Measurements from ENCODE around the gene SDK2. TPM values are rescaled to one million over a fixed set of nuclear protein-coding genes. Genes with fewer than 3 reads are reported as not detected.

Gene SDK2
- total RNA-seq, 1 donor from 2014 or later = 11.2 TPM

DNA sequence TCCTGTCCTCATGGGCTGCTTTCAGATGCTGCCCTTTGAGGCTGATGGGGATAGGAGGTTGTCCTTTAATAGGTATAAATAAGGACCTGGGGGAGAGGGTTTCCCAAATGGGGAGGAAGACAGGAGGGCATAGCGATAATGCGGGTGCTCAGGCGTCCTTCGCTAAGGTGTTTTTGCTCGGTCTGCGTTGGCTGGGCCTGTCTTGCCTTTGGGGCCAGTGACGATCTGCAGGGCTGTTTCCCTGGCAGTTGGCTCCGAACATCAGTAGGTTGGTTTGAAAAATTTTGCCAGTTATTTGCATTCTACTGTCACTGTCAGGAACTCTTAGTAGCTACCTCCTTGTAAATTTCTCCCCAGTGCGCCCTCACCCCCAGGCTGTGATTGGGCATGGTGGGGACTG is 294.6 kb downstream of the SDK2 start:
- Histone ChIP-seq H3K4me2 (ENCODE audit: low read length) (no peak overlapping the region), H3K9ac (ENCODE audit: low read length) (no peak overlapping the region), H2AFZ (ENCODE audit: low read depth, low read length) (no peak overlapping the region), H3K27me3 (ENCODE audit: insufficient read depth, low read length) (no peaks in the 10 kb centered on the region), H3K9me3 (ENCODE audit: insufficient read depth, low read depth, low read length) (no peaks in the 10 kb centered on the region), H3K79me2 (ENCODE audit: insufficient read depth, low read length) (no peaks in the 10 kb centered on the region), H3K36me3 (ENCODE audit: insufficient read depth, low read length) (no peaks in the 10 kb centered on the region), H3K27ac (ENCODE audit: low read depth, low read length) (no peak overlapping the region), H4K20me1 (ENCODE audit: insufficient read depth, low read length) (no peaks in the 10 kb centered on the region), H3K4me3 (ENCODE audit: insufficient read depth, low read depth, low read length) (no peak overlapping the region), H3K4me1 (ENCODE audit: insufficient read depth, low read length) (peaks cover 3% of the 10 kb centered on the region)
- Mint-ChIP-seq H3K4me1 (ENCODE audit: low read depth, unreplicated experiment) (peaks cover 7% of the 10 kb centered on the region), H3K27ac (ENCODE audit: unreplicated experiment) (no peak overlapping the region), H3K27me3 (ENCODE audit: low read depth, unreplicated experiment) (peaks cover 4% of the 10 kb centered on the region), H3K9me3 (ENCODE audit: unreplicated experiment) (no peaks in the 10 kb centered on the region), H3K36me3 (ENCODE audit: low read depth, unreplicated experiment) (no peaks in the 10 kb centered on the region), H3K4me3 (ENCODE audit: unreplicated experiment) (no peak overlapping the region)
- TF ChIP-seq EZH2 (IDR thresholded peaks at IDR 0.05; ENCODE audit: insufficient read depth, low read length) = no peak
- no peak for TF ChIP-seq CTCF (IDR thresholded peaks at IDR 0.05; ENCODE audit: insufficient read depth, low read depth, low read length)
- FAIRE-seq (no peak), DNase-seq (ENCODE audit: low read depth) (no peak)

- no peaks in the 10 kb centered on the region for H3K9me3 ChIP-seq (ENCODE audit: insufficient read depth, low read depth, low read length)
- H3K9ac ChIP-seq (ENCODE audit: low read length) = no peak overlapping the region
- H4K20me1 ChIP-seq (ENCODE audit: insufficient read depth, low read length) = no peaks in the 10 kb centered on the region
- H3K4me3 ChIP-seq (ENCODE audit: insufficient read depth, low read depth, low read length) = no peak overlapping the region
- TF ChIP-seq EZH2 (IDR thresholded peaks at IDR 0.05; ENCODE audit: insufficient read depth, low read length) (no peak), CTCF (IDR thresholded peaks at IDR 0.05; ENCODE audit: insufficient read depth, low read depth, low read length) (no peak)
- H3K27me3 Mint-ChIP-seq (ENCODE audit: low read depth, unreplicated experiment) = peaks cover 4% of the 10 kb centered on the region
- H3K79me2 ChIP-seq (ENCODE audit: insufficient read depth, low read length) = no peaks in the 10 kb centered on the region
- peak overlapping the region; percentile 26 for H2AFZ ChIP-seq (ENCODE audit: low read depth, low read length)
- H3K27ac Mint-ChIP-seq (ENCODE audit: unreplicated experiment) = no peak overlapping the region
- peaks cover 7% of the 10 kb centered on the region for H3K4me1 ChIP-seq (ENCODE audit: insufficient read depth, low read length)
- no peaks in the 10 kb centered on the region for H3K36me3 Mint-ChIP-seq (ENCODE audit: low read depth, unreplicated experiment)
- no peaks in the 10 kb centered on the region for H3K9me3 Mint-ChIP-seq (ENCODE audit: unreplicated experiment)
- no peaks in the 10 kb centered on the region for H3K27me3 ChIP-seq (ENCODE audit: insufficient read depth, low read length)
- FAIRE-seq = no peak
- DNase-seq (ENCODE audit: low read depth) = no peak
- peaks cover 12% of the 10 kb centered on the region for H3K4me1 Mint-ChIP-seq (ENCODE audit: low read depth, unreplicated experiment)
- no peaks in the 10 kb centered on the region for H3K36me3 ChIP-seq (ENCODE audit: insufficient read depth, low read length)
- H3K4me2 ChIP-seq (ENCODE audit: low read length) = no peak overlapping the region
- H3K4me3 Mint-ChIP-seq (ENCODE audit: unreplicated experiment) = no peak overlapping the region
- H3K27ac ChIP-seq (ENCODE audit: low read depth, low read length) = no peak overlapping the region
These were observed 295.1 kb downstream of the SDK2 start for GRCh38 chr17:73349138-73349537.

GRCh38 chr17:73348829-73349095 is 295.5 kb downstream of the SDK2 start:
- Mint-ChIP-seq H3K27me3 (ENCODE audit: low read depth, unreplicated experiment) (peaks cover 4% of the 10 kb centered on the region), H3K9me3 (ENCODE audit: unreplicated experiment) (no peaks in the 10 kb centered on the region), H3K36me3 (ENCODE audit: low read depth, unreplicated experiment) (no peaks in the 10 kb centered on the region), H3K4me1 (ENCODE audit: low read depth, unreplicated experiment) (peaks cover 16% of the 10 kb centered on the region), H3K27ac (ENCODE audit: unreplicated experiment) (no peak overlapping the region), H3K4me3 (ENCODE audit: unreplicated experiment) (no peak overlapping the region)
- no peak overlapping the region for H3K9ac ChIP-seq (ENCODE audit: low read length)
- peaks cover 11% of the 10 kb centered on the region for H3K4me1 ChIP-seq (ENCODE audit: insufficient read depth, low read length)
- H3K27me3 ChIP-seq (ENCODE audit: insufficient read depth, low read length) = no peaks in the 10 kb centered on the region
- no peaks in the 10 kb centered on the region for H4K20me1 ChIP-seq (ENCODE audit: insufficient read depth, low read length)
- H3K4me2 ChIP-seq (ENCODE audit: low read length) = no peak overlapping the region
- no peaks in the 10 kb centered on the region for H3K79me2 ChIP-seq (ENCODE audit: insufficient read depth, low read length)
- no peak overlapping the region for H3K4me3 ChIP-seq (ENCODE audit: insufficient read depth, low read depth, low read length)
- H3K27ac ChIP-seq (ENCODE audit: low read depth, low read length) = no peak overlapping the region
- H3K9me3 ChIP-seq (ENCODE audit: insufficient read depth, low read depth, low read length) = no peaks in the 10 kb centered on the region
- H3K36me3 ChIP-seq (ENCODE audit: insufficient read depth, low read length) = no peaks in the 10 kb centered on the region
- H2AFZ ChIP-seq (ENCODE audit: low read depth, low read length) = peak overlapping the region; percentile 26
- no peak for TF ChIP-seq EZH2 (IDR thresholded peaks at IDR 0.05; ENCODE audit: insufficient read depth, low read length)
- TF ChIP-seq CTCF (IDR thresholded peaks at IDR 0.05; ENCODE audit: insufficient read depth, low read depth, low read length) = no peak
- DNase-seq (ENCODE audit: low read depth) (no peak), FAIRE-seq (no peak)
